ENCODE results near the gene HRH3. TPM values are rescaled to one million over a fixed set of nuclear protein-coding genes. Genes with fewer than 3 reads are reported as not detected.

The HRH3 gene
- total RNA-seq, 1 donor from 2014 or later: 0.21 TPM

DNA sequence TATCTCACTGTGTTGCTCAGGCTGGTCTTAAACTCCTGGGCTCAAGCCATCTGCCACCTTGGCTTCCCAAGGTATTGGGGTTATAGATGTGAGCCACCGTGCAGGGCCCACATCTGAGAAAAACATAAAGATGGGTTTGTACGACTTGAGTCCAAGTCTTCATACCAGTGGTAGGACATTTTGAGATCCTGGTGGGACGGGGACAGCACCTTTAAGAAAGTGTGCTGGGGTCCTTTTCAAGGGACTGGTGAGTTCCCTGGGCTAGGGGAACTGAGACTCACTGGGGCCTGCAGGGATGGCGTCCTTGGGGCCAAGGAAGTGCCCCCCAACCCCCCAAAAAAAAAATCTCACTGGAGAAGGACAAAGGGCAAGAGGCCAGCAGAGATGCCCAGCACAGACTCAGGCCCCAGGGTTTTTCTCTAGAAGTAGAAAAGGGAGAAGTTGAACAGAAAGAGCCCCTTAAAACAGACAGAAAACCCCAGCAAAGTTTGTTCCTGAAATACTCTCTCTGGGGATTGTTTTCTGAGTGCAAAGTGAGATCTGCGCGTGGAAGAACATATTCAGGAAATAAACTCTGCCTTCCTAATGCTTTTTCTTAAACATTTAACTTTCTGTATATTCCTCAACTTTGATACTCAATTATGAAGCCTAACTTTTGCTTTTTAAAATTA is 28.9 kb upstream of the HRH3 start:
- Histone ChIP-seq H3K4me1 (peaks cover 9 to 36% of the 10 kb centered on the region in 2 donors), H3K9me3 (no peaks in the 10 kb centered on the region), H3K27ac (no peak overlapping the region), H3K36me3 (no peaks in the 10 kb centered on the region), H3K4me3 (no peak overlapping the region), H3K27me3 (no peaks in the 10 kb centered on the region)
- intact Hi-C loops (cut with DNase I): no loop called here
- TF ChIP-seq CTCF (IDR thresholded peaks at IDR 0.05): no peak
- DNase-seq (ENCODE audit: low spot score in 2 of 2): no peak

DNA sequence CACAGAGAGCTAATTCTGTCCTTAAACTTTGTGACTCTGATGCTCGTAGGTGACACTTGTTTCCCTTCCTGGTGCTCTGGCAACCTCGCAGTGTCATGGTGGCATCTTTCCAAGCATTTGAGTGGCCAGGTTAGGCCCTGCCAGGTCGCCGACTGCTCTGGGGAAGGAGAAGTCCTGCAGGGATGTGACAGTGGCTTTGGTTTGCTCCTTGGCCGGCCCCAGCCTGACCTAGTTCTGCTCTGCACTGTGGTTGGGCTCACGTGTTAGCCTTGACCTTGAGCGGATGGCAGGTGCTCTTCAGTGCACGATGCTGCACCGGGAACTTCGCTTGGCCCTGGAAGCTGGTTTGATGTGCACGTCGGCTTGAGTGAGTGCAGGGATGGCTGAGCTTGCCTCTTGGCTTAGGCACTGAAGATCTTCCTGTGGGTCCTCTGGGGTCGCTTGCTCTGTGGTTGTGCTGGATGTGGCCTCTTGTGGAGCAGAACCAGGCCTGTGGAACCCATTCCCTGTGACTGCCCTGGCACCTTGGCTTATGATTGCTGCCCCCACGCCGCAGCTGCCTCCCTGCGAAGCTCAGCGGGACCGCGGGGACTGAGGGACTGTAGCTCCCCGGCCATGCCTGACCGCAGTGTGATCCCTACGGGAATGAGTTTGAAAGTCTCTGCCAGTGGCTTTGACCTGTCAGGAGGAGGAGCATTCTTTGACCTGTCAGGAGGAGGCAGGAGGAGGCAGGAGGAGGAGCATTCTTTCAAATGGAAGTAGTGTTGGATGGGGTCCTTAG is 27.0 kb upstream of the HRH3 start:
- H3K4me1 ChIP-seq: peaks cover 9 to 36% of the 10 kb centered on the region in 2 donors
- no peak overlapping the region for H3K4me3 ChIP-seq
- DNase-seq (ENCODE audit: low spot score in 2 of 2): no peak
- no peaks in the 10 kb centered on the region for H3K27me3 ChIP-seq
- TF ChIP-seq CTCF (IDR thresholded peaks at IDR 0.05): no peak
- H3K27ac ChIP-seq: peak overlapping the region; percentile 74 to 92
- peaks cover 0 to 10% of the 10 kb centered on the region in 2 donors for H3K36me3 ChIP-seq
- no peaks in the 10 kb centered on the region for H3K9me3 ChIP-seq
- intact Hi-C loops (cut with DNase I): no loop called here

DNA sequence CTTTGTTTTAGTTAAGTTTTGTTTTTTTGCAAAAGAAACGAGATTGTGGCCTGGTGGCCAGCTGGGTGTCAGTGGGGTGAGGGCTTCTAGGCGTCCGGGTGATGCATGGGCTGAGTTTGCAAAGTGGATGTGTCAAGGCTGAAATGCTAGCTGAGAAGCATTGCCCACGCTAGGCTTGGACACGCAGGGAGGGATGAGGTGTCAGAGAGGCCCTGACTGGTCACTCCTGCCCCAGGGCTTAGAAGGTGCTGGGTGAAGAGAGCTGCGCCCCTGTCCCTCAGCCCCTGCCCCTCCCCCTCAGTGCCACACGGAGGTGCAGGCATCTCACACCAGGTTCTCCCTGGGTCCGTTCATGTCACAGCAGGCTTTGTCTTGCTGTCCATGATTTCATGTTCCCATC is 26.4 kb upstream of the HRH3 start:
- intact Hi-C loops (cut with DNase I): no loop called here
- H3K4me3 ChIP-seq: peak overlapping the region in 1 of 2 donors; percentile 4
- H3K9me3 ChIP-seq: no peaks in the 10 kb centered on the region
- DNase-seq (ENCODE audit: low spot score in 2 of 2): no peak
- H3K4me1 ChIP-seq: peaks cover 9 to 36% of the 10 kb centered on the region in 2 donors
- no peaks in the 10 kb centered on the region for H3K27me3 ChIP-seq
- H3K36me3 ChIP-seq: peaks cover 0 to 10% of the 10 kb centered on the region in 2 donors
- TF ChIP-seq CTCF (IDR thresholded peaks at IDR 0.05): no peak
- peak overlapping the region; percentile 74 to 92 for H3K27ac ChIP-seq

DNA sequence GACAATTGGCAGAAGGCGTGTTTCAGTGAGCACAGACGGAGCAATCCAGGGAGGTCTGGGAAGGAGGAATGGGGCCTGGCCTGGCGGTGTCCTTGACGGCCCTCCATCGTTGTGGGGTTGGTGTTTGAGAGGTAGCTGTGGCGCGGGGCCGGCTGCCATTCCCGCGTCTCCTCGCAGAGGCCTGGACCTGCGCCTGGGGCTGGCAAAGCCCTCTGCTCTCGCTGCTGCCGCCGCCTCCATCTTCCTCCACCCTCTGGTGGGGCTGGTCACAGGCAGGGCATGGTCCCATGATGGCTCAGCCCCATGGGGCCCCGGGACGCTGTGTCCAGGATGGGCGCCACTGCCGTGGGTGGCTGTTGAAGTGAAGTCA is 25.8 kb upstream of the HRH3 start:
- peak overlapping the region; percentile 74 to 92 for H3K27ac ChIP-seq
- peaks cover 9 to 36% of the 10 kb centered on the region in 2 donors for H3K4me1 ChIP-seq
- no peak for DNase-seq (ENCODE audit: low spot score in 2 of 2)
- H3K36me3 ChIP-seq: peaks cover 0 to 10% of the 10 kb centered on the region in 2 donors
- TF ChIP-seq CTCF (IDR thresholded peaks at IDR 0.05): no peak
- H3K27me3 ChIP-seq: no peaks in the 10 kb centered on the region
- peak overlapping the region in 1 of 2 donors; percentile 4 for H3K4me3 ChIP-seq
- H3K9me3 ChIP-seq: no peaks in the 10 kb centered on the region
- intact Hi-C loops (cut with DNase I): no loop called here

GRCh38 chr20:62244644-62245108 is 24.6 kb upstream of the HRH3 start:
- peaks cover 0 to 10% of the 10 kb centered on the region in 2 donors for H3K36me3 ChIP-seq
- H3K27ac ChIP-seq: peak overlapping the region; percentile 74 to 92
- intact Hi-C loops (cut with DNase I): no loop called here
- no peaks in the 10 kb centered on the region for H3K9me3 ChIP-seq
- no peak overlapping the region for H3K4me3 ChIP-seq
- TF ChIP-seq CTCF (IDR thresholded peaks at IDR 0.05): no peak
- peaks cover 9 to 34% of the 10 kb centered on the region in 2 donors for H3K4me1 ChIP-seq
- DNase-seq (ENCODE audit: low spot score in 2 of 2): no peak
- H3K27me3 ChIP-seq: no peaks in the 10 kb centered on the region

Data from ascending aorta (tissue), 2 donors.